SK-N-MC (cell line): ENCODE measurements around the gene ALDH1L1.

Experiments used
- EZH2 ChIP-seq: fragments of 200-600 bp; sonication (generic); IDR thresholded peaks from one replicate; pipeline ENCODE4 v1.6.1; 2017; ENCODE audit warnings: antibody characterized with exemption
- POLR2AphosphoS5 ChIP-seq: IDR thresholded peaks from 2 replicates; pipeline ENCODE4 v1.6.1; 2012; ENCODE audit warnings: mild to moderate bottlenecking, low read depth, low read length, borderline replicate concordance

DNA sequence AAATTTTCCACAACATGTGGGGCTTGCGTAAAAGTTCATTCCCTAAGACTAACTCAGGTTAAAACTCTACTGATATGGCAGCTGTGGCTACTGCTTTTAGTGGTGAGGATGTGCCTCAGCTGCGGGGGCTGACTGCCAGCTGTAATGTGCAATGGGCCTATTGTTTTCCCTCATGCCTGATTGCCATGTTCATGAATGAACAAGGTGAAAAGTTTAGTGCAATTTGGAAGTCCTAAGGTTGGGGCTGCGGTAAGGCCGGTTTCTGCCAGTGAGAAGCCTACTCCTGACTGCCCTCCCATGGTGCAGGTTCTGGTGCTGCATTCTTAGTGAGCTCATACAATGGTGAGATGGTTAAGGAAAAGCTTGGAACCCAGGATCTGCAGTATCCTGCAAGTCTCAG is 10.9 kb upstream of the ALDH1L1 start:
- TF ChIP-seq POLR2AphosphoS5 (no peak), EZH2 (no peak)
